Caco-2 (cell line): Measurements from ENCODE around the gene SCAMP1. TPM values are rescaled to one million over a fixed set of nuclear protein-coding genes. Genes with fewer than 3 reads are reported as not detected.

Experiments
- BruUV-seq: library from RNA; stranded (reverse); fragments of 400-500 nt; replicated peaks from 2 replicates; lab custom pipeline; 2021; lab: Mats Ljungman, UMichigan
- CTCF ChIA-PET: fragments of 300-600 bp; sonication (Branson Sonifier 250); formaldehyde crosslinking; loops from one replicate; lab custom pipeline; 2022; ENCODE audit warnings: antibody characterized with exemption; lab: Charles Lee
- POLR2A ChIA-PET: fragments of 300-600 bp; sonication (Branson Sonifier 250); formaldehyde crosslinking; loops from one replicate; lab custom pipeline; 2022; ENCODE audit warnings: antibody characterized with exemption; lab: Charles Lee
- DNase-seq, 2 experiments: peaks; one replicate each; pipeline versions ENCODE4 v3.0.0 to v3.0.0-alpha.2; 2020 to 2022
- H3K27me3 ChIP-seq: replicated peaks from 2 replicates; pipeline ENCODE4 v1.6.0; 2011; ENCODE audit warnings: low read length; ENCODE audit not compliant: control insufficient read depth, insufficient read depth
- H3K36me3 ChIP-seq: 2 replicates; pipeline ENCODE4 v1.5.1; 2011; ENCODE audit warnings: low read length; ENCODE audit not compliant: control insufficient read depth, insufficient read depth
- H3K4me1 ChIP-seq: fragments of 250-450 bp; sonication (Bioruptor Pico); 2 replicates; pipeline ENCODE4 v1.5.1; 2020; ENCODE audit warnings: mild to moderate bottlenecking
- H3K4me3 ChIP-seq: 2 replicates; pipeline ENCODE4 v1.5.1; 2011; ENCODE audit warnings: low read depth, mild to moderate bottlenecking, control low read depth, low read length
- H3K9me3 ChIP-seq: fragments of 250-450 bp; sonication (Bioruptor Pico); 2 replicates; pipeline ENCODE4 v1.5.1; 2020; ENCODE audit warnings: mild to moderate bottlenecking, moderate library complexity
- H3K27ac Mint-ChIP-seq: one replicate; pipeline ENCODE4 v1.8.0; 2022; ENCODE audit warnings: mixed read lengths; ENCODE audit not compliant: unreplicated experiment
- H3K27me3 Mint-ChIP-seq: one replicate; pipeline ENCODE4 v1.8.0; 2022; ENCODE audit warnings: mixed read lengths; ENCODE audit not compliant: insufficient read depth, unreplicated experiment
- H3K36me3 Mint-ChIP-seq: one replicate; pipeline ENCODE4 v1.8.0; 2022; ENCODE audit warnings: mild to moderate bottlenecking, mixed read lengths; ENCODE audit not compliant: insufficient read depth, unreplicated experiment
- H3K4me1 Mint-ChIP-seq: one replicate; pipeline ENCODE4 v1.8.0; 2022; ENCODE audit warnings: low read depth, mixed read lengths; ENCODE audit not compliant: unreplicated experiment
- H3K4me3 Mint-ChIP-seq: one replicate; pipeline ENCODE4 v1.8.0; 2022; ENCODE audit warnings: mild to moderate bottlenecking, moderate library complexity, mixed read lengths; ENCODE audit not compliant: unreplicated experiment
- H3K9me3 Mint-ChIP-seq: one replicate; pipeline ENCODE4 v1.8.0; 2022; ENCODE audit warnings: mixed read lengths; ENCODE audit not compliant: unreplicated experiment
- intact Hi-C: fragments of 100-400 bp; cut with micrococcal nuclease; formaldehyde crosslinking; loops from one replicate; pipeline ENCODE4 v1.10.0; 2022; ENCODE audit not compliant: unreplicated experiment
- total RNA-seq: library from RNA; stranded (reverse); gene quantifications from 2 replicates; pipeline ENCODE4 v1.2.3, GENCODE V29; 2022
- TF ChIP-seq, protein P1 (sequence below), 2 experiments: fragments of 200-600 bp in 1 of 2; IDR thresholded peaks; 1 replicate in 1 of 2; 2 replicates in 1 of 2; pipeline versions ENCODE4 v1.5.1 to v1.8.0; 2011 to 2022; ENCODE audit warnings: antibody characterized with exemption in 1 of 2, control low read depth in 1 of 2, inconsistent platforms in 1 of 2, low read depth in 1 of 2, low read length in 1 of 2, mild to moderate bottlenecking in 1 of 2, moderate library complexity in 1 of 2; ENCODE audit not compliant: insufficient read depth in 1 of 2, severe bottlenecking in 1 of 2, unreplicated experiment in 1 of 2

Gene SCAMP1
- total RNA-seq, 1 experiment from 2014 or later, result 21.3 TPM

DNA sequence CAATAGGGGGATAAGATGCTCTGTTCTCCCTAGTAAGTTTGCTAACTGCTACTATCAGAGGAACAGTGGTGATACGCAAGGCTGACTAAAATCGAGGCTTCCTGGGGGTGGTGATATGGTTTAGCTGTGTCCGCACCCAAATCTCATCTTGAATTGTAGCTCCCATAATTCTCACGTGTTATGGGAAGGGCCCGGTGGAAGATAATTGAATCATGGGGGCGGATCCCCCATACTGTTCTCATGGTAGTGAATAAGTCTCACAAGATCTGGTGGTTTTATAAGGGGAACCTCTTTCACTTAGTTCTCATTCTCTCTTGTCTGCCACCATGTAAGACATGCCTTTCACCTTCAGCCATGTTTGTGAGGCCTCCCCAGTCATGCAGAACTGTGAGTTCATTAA, 153.0 kb downstream of the SCAMP1 start:
- TF ChIP-seq, protein P1, sequence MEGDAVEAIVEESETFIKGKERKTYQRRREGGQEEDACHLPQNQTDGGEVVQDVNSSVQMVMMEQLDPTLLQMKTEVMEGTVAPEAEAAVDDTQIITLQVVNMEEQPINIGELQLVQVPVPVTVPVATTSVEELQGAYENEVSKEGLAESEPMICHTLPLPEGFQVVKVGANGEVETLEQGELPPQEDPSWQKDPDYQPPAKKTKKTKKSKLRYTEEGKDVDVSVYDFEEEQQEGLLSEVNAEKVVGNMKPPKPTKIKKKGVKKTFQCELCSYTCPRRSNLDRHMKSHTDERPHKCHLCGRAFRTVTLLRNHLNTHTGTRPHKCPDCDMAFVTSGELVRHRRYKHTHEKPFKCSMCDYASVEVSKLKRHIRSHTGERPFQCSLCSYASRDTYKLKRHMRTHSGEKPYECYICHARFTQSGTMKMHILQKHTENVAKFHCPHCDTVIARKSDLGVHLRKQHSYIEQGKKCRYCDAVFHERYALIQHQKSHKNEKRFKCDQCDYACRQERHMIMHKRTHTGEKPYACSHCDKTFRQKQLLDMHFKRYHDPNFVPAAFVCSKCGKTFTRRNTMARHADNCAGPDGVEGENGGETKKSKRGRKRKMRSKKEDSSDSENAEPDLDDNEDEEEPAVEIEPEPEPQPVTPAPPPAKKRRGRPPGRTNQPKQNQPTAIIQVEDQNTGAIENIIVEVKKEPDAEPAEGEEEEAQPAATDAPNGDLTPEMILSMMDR (IDR thresholded peaks at IDR 0.05; ENCODE audit: insufficient read depth in 1 of 2, low read depth in 1 of 2, low read length in 1 of 2, severe bottlenecking in 1 of 2, unreplicated experiment in 1 of 2), result no peak
- Histone ChIP-seq H3K36me3 (no peaks in the 10 kb centered on the region), H3K9me3 (no peaks in the 10 kb centered on the region), H3K27me3 (no peaks in the 10 kb centered on the region), H3K4me3 (no peak overlapping the region), H3K4me1 (peaks cover 33% of the 10 kb centered on the region)
- ChIA-PET CTCF (no interaction called here), POLR2A (no interaction called here)
- no peak for DNase-seq
- H3K9me3 Mint-ChIP-seq, result no peaks in the 10 kb centered on the region
- H3K36me3 Mint-ChIP-seq, result peaks cover 24% of the 10 kb centered on the region
- intact Hi-C loops, result no loop called here
- H3K4me1 Mint-ChIP-seq, result peaks cover 28% of the 10 kb centered on the region
- H3K27me3 Mint-ChIP-seq, result no peaks in the 10 kb centered on the region
- H3K4me3 Mint-ChIP-seq, result no peak overlapping the region
- no peak overlapping the region for H3K27ac Mint-ChIP-seq
- no TSS peak for BruUV-seq

DNA sequence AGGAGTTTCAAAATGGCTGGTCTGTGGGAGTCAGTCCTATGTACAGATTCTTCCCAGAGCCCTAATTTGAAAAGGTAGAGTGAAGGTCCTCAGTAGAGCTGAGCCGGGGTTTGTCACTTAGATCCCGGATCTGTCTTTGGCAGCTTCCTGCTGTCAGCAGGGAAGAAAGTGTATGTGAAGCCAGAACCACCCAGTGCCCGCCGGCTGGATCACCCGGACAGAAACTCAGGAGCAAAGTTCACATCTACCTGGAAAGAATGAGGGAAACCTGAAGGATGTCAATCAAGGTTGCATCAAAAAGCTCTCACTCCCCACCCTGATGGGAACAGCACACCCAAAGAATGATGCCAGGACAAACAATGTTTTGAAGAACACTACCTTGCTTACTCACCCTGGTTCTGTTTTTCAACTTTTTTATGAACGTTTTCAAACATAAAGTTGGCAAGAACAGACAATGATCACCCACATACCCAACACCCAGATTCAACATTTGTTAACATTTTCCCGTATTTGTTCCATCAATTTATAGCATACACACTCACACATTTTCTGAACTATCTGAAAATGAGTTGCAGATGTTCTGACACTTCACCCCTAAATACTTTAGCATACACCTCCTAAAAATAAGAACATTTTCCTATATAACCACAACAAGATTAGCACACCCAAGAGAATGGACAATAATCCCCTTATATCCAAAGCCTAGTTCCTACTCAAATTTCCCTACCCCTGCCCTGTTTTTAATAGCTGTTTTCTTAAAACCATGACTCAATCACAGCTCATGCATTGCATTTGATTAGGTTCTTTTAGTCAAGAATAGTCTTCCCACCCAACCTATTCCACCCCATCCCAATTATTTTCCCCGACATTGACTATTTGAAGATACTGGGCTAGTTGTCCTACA, 154.3 kb downstream of the SCAMP1 start:
- no peaks in the 10 kb centered on the region for H3K9me3 ChIP-seq
- Mint-ChIP-seq H3K27ac (no peak overlapping the region), H3K4me3 (no peak overlapping the region), H3K36me3 (peaks cover 16% of the 10 kb centered on the region), H3K4me1 (peaks cover 16% of the 10 kb centered on the region), H3K9me3 (no peaks in the 10 kb centered on the region), H3K27me3 (no peaks in the 10 kb centered on the region)
- DNase-seq, result no peak
- intact Hi-C loops, result no loop called here
- no peaks in the 10 kb centered on the region for H3K27me3 ChIP-seq
- no TSS peak for BruUV-seq
- ChIA-PET POLR2A (no interaction called here), CTCF (no interaction called here)
- peaks cover 33% of the 10 kb centered on the region for H3K4me1 ChIP-seq
- TF ChIP-seq, protein P1 (IDR thresholded peaks at IDR 0.05; ENCODE audit: insufficient read depth in 1 of 2, low read depth in 1 of 2, low read length in 1 of 2, severe bottlenecking in 1 of 2, unreplicated experiment in 1 of 2), result no peak
- no peaks in the 10 kb centered on the region for H3K36me3 ChIP-seq
- H3K4me3 ChIP-seq, result no peak overlapping the region

DNA sequence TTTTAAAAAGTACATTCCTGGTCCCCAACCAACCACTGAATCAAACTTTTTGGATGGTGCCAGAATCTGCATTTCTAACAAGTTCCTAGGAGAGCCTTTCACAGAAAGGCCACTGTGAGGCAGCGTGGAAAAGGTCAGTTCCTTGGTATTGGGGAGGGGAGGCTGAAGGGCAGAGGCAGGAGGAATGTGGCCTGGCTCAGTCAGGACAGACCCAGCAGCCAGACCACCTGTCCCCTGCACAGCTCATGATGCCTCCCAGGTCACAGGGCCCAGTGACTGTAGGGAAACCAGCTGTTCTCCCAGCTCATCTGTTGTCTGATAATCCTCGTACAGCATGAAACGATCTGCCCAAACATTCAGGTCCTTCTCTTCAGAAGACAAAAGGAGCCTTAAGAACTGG, 155.3 kb downstream of the SCAMP1 start:
- H3K4me3 Mint-ChIP-seq, result no peak overlapping the region
- no TSS peak for BruUV-seq
- H3K36me3 Mint-ChIP-seq, result peaks cover 13% of the 10 kb centered on the region
- TF ChIP-seq, protein P1 (IDR thresholded peaks at IDR 0.05; ENCODE audit: insufficient read depth in 1 of 2, low read depth in 1 of 2, low read length in 1 of 2, severe bottlenecking in 1 of 2, unreplicated experiment in 1 of 2), result no peak
- DNase-seq, result no peak
- no peaks in the 10 kb centered on the region for H3K27me3 Mint-ChIP-seq
- peaks cover 15% of the 10 kb centered on the region for H3K4me1 Mint-ChIP-seq
- Histone ChIP-seq H3K27me3 (no peaks in the 10 kb centered on the region), H3K4me1 (peaks cover 25% of the 10 kb centered on the region), H3K4me3 (no peak overlapping the region), H3K9me3 (no peaks in the 10 kb centered on the region), H3K36me3 (0 out of 2 replicates have a peak, but pooled peaks cover 1% of the 10 kb centered on the region)
- ChIA-PET CTCF (no interaction called here), POLR2A (no interaction called here)
- no peaks in the 10 kb centered on the region for H3K9me3 Mint-ChIP-seq
- H3K27ac Mint-ChIP-seq, result no peak overlapping the region
- intact Hi-C loops, result no loop called here
